Small intestine (tissue), 7 donors: ENCODE results near the gene PCSK9. TPM values are rescaled to one million over a fixed set of nuclear protein-coding genes. Genes with fewer than 3 reads are reported as not detected.
"Not testable (repeated sequence)": the region's sequence is repeated elsewhere in the genome, so short reads cannot be mapped to it uniquely, and the experiment has no call there.

Source experiments
- DNase-seq, 2 donors: peaks; one replicate each; pipeline versions ENCODE4 v3.0.0 to v3.0.0-alpha.2; 2013
- FAIRE-seq: peaks from 2 replicates; lab custom pipeline; 2012; peaks lifted over from hg19 to GRCh38; lab: Jason Lieb, UNC
- H3K27ac ChIP-seq, 3 donors: one replicate each; pipeline ENCODE4 v1.5.1; 2013; ENCODE audit warnings: low read length in 2 of 3, mild to moderate bottlenecking in 2 of 3, control low read depth in 1 of 3, inconsistent platforms in 1 of 3, low read depth in 1 of 3, moderate library complexity in 1 of 3
- H3K27me3 ChIP-seq, 3 donors: one replicate each; pipeline ENCODE4 v1.6.1; 2013; ENCODE audit warnings: low read length in 3 of 3, inconsistent platforms in 1 of 3; ENCODE audit not compliant: control insufficient read depth in 3 of 3, insufficient read depth in 3 of 3
- H3K36me3 ChIP-seq, 3 donors: one replicate each; pipeline ENCODE4 v1.6.1; 2013; ENCODE audit warnings: low read length in 3 of 3, inconsistent platforms in 1 of 3, low read depth in 1 of 3, mild to moderate bottlenecking in 1 of 3, moderate library complexity in 1 of 3; ENCODE audit not compliant: control insufficient read depth in 3 of 3, insufficient read depth in 2 of 3
- H3K4me1 ChIP-seq, 3 donors: one replicate each; pipeline ENCODE4 v1.6.1; 2013; ENCODE audit warnings: low read length in 2 of 3, inconsistent platforms in 1 of 3, low read depth in 1 of 3, mild to moderate bottlenecking in 1 of 3, moderate library complexity in 1 of 3; ENCODE audit not compliant: control insufficient read depth in 3 of 3, insufficient read depth in 2 of 3
- H3K4me3 ChIP-seq, 3 donors: one replicate each; pipeline ENCODE4 v1.5.1; 2013; ENCODE audit warnings: low read length in 3 of 3, control low read depth in 1 of 3, inconsistent platforms in 1 of 3, low read depth in 1 of 3, mild to moderate bottlenecking in 1 of 3, moderate library complexity in 1 of 3
- H3K9me3 ChIP-seq, 2 donors: one replicate each; pipeline ENCODE4 v1.6.1; 2013; ENCODE audit warnings: low read depth in 1 of 2, low read length in 1 of 2; ENCODE audit not compliant: control insufficient read depth in 2 of 2, insufficient read depth in 1 of 2
- WGBS, 3 donors: extraction: QIAGEN DNeasy Blood & Tissue Kit; methylation state at CpG; one replicate each; pipeline ENCODE4 v1.1.7; 2013; 5-methylcytosine and 5-hydroxymethylcytosine counted together
- polyA plus RNA-seq, 4 donors: library from polyadenylated mRNA; stranded (reverse) in 3 of 4; unstranded in 1 of 4; fragments of 200-250 nt in 3 of 4; fragments of 120-200 nt in 1 of 4; gene quantifications; one replicate each; pipeline versions ENCODE4 v1.2.1 to v1.2.3, GENCODE V29; 2013
- donor health status: healthy with polysubstance abuse.
- donor health status: control.
- donor health status: control.
- donor health status: Bipolar disorder and iron deficiency.
- donor health status: healthy.

Gene PCSK9
- polyA plus RNA-seq, 4 donors = 0.45 to 24.2 (median 2.2) TPM

GRCh38 chr1:55095095-55095494 lies 55.7 kb downstream of the PCSK9 start:
- Histone ChIP-seq H3K4me3 (no peak overlapping the region), H3K9me3 (no peaks in the 10 kb centered on the region), H3K36me3 (peaks cover 18 to 31% (median 31%) of the 10 kb centered on the region in 3 donors), H3K27me3 (no peaks in the 10 kb centered on the region), H3K27ac (no peak overlapping the region), H3K4me1 (no peaks in the 10 kb centered on the region)
- WGBS, 3 donors = 97 to 98% (median 98%) methylated on average over 5 of the region's 5 CpGs
- DNase-seq (no peak), FAIRE-seq (no peak)

GRCh38 chr1:55103891-55104290 lies 64.5 kb downstream of the PCSK9 start:
- FAIRE-seq (no peak), DNase-seq (no peak)
- Histone ChIP-seq H3K4me3 (no peak overlapping the region), H3K27ac (no peak overlapping the region), H3K4me1 (no peaks in the 10 kb centered on the region), H3K27me3 (no peaks in the 10 kb centered on the region), H3K9me3 (no peaks in the 10 kb centered on the region), H3K36me3 (peaks cover 7 to 21% (median 15%) of the 10 kb centered on the region in 3 donors)
- WGBS, 3 donors = 91 to 97% (median 92%) methylated on average over 2 of the region's 2 CpGs

DNA sequence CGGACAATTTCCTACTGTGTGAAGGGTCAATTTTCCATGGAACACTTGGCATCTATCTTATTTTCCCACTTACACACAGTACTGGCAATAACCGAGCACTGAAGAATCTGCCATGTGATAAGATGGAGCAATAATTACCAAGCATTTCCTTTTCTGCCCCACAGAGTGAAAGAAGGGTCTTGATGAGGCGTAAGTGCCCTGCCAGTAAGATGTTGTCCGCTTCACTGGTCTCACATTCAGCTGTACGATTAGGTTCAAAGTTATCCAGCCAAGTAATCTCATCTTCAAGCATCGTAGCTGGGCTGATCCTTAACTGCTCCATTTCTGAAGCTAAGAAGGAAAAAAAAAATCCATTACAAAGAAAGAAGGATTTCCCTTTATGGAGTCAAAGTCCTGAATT lies 67.8 kb downstream of the PCSK9 start:
- Histone ChIP-seq H3K4me3 (no peak overlapping the region), H3K9me3 (no peaks in the 10 kb centered on the region), H3K27me3 (no peaks in the 10 kb centered on the region), H3K27ac (no peak overlapping the region), H3K4me1 (no peaks in the 10 kb centered on the region), H3K36me3 (peaks cover 7 to 14% (median 12%) of the 10 kb centered on the region in 3 donors)
- DNase-seq (no peak), FAIRE-seq (no peak)
- 76 to 84% (median 78%) methylated on average over 6 of the region's 6 CpGs for WGBS, 3 donors

GRCh38 chr1:55109005-55109404 lies 69.7 kb downstream of the PCSK9 start:
- 95 to 96% (median 96%) methylated on average over 14 of the region's 14 CpGs for WGBS, 3 donors
- peaks cover 7 to 14% (median 10%) of the 10 kb centered on the region in 3 donors for H3K36me3 ChIP-seq
- not testable (repeated sequence) for DNase-seq, H3K27ac ChIP-seq, H3K4me3 ChIP-seq, H3K27me3 ChIP-seq, H3K9me3 ChIP-seq, FAIRE-seq, H3K4me1 ChIP-seq

Other genes starting within 250 kb of the PCSK9 start
- 10 to 100 TPM; 10.7 to 27.7 (median 23.8) TPM for gene TTC22, start 238.2 kb upstream of the PCSK9 start, polyA plus RNA-seq
- 100 to 1,000 TPM in 1 of 4 donors, 10 to 100 TPM in 2, 1 to 10 TPM in 1; 7.0 to 162 (median 30.1) TPM for gene DHCR24, start 152.4 kb upstream of the PCSK9 start, polyA plus RNA-seq
- gene TMEM61, start 58.9 kb upstream of the PCSK9 start, polyA plus RNA-seq = 1 to 10 TPM; 2.2 to 6.7 (median 4.8) TPM
- gene BSND, start 40.6 kb upstream of the PCSK9 start, polyA plus RNA-seq = under 1 TPM in 2 of 4 donors, not detected in 2; 0.01 TPM
- 10 to 100 TPM in 3 of 4 donors, 1 to 10 TPM in 1; 7.3 to 38.3 (median 11.2) TPM for gene USP24, start 175.8 kb downstream of the PCSK9 start, polyA plus RNA-seq